K562 (cell line): ENCODE results near the gene TRIM44. TPM values are rescaled to one million over a fixed set of nuclear protein-coding genes. Genes with fewer than 3 reads are reported as not detected.

ENCODE experiments used
- NR1H2 ChIP-seq: sonication (generic); formaldehyde crosslinking; IDR thresholded peaks from 2 replicates; pipeline ENCODE4 v1.4.0; 2020; ENCODE audit warnings: mild to moderate bottlenecking, missing genetic modification reagents
- NR3C1 ChIP-seq: sonication (generic); formaldehyde crosslinking; IDR thresholded peaks from 2 replicates; pipeline ENCODE4 v1.8.1; 2022; ENCODE audit warnings: missing genetic modification reagents
- PPARD ChIP-seq: fragments of 250-450 bp; sonication (Bioruptor Pico); IDR thresholded peaks from 2 replicates; pipeline ENCODE4 v1.8.0; 2022; ENCODE audit warnings: inconsistent platforms, mild to moderate bottlenecking, moderate library complexity
- PTTG1 ChIP-seq: fragments of 450-650 bp; IDR thresholded peaks from 2 replicates; pipeline ENCODE4 v1.6.1; 2016; ENCODE audit warnings: low read depth, mild to moderate bottlenecking, missing genetic modification characterization, missing compliant biosample characterization
- TAF1 ChIP-seq: IDR thresholded peaks from 2 replicates; pipeline ENCODE4 v1.6.1; 2011; ENCODE audit warnings: mild to moderate bottlenecking, low read length, moderate library complexity; ENCODE audit not compliant: insufficient read depth, control insufficient read depth, severe bottlenecking; ENCODE audit errors: extremely low read depth
- ZNF12 ChIP-seq: sonication (generic); formaldehyde crosslinking; IDR thresholded peaks from 2 replicates; pipeline ENCODE4 v1.4.0; 2020; ENCODE audit warnings: mild to moderate bottlenecking, missing genetic modification reagents
- ZNF184 ChIP-seq: sonication (generic); formaldehyde crosslinking; IDR thresholded peaks from 2 replicates; pipeline ENCODE4 v1.5.0; 2020; ENCODE audit warnings: missing genetic modification reagents
- polyA plus RNA-seq, 8 experiments: library from polyadenylated mRNA; depleted of rRNA in 4 of 8; stranded (reverse) in 5 of 8; unstranded in 3 of 8; fragments of >200 nt; fragmentation: Nextera tagmentation in 2 of 8; fragmentation: Illumina TruSeq in 1 of 8; extraction: Ambion mirVana in 2 of 8; extraction: Trizol in 1 of 8; gene quantifications; 2 replicates each; pipeline versions ENCODE4 v1.2.1 to v1.2.3, GENCODE V29; 2011 to 2014; ENCODE audit warnings: inconsistent platforms in 1 of 8, missing spikeins in 1 of 8
- total RNA-seq, 7 experiments: library from RNA; depleted of rRNA in 6 of 7; stranded (reverse); fragments of >200 nt in 6 of 7; fragmentation: Illumina TruSeq in 2 of 7; extraction: Trizol in 2 of 7; gene quantifications; 2 replicates each; pipeline versions ENCODE4 v1.2.1 to v1.2.3, GENCODE V29; 2011 to 2021; ENCODE audit warnings: low replicate concordance in 1 of 7
- TF ChIP-seq, protein P1 (sequence below): fragments of 250-450 bp; sonication (Bioruptor Pico); IDR thresholded peaks from 2 replicates; pipeline ENCODE4 v1.4.0; 2020; ENCODE audit warnings: borderline replicate concordance
- TF ChIP-seq, protein P2 (sequence below): sonication (generic); formaldehyde crosslinking; IDR thresholded peaks from 2 replicates; pipeline ENCODE4 v1.8.0; 2022; ENCODE audit warnings: missing genetic modification reagents, mild to moderate bottlenecking, moderate library complexity, borderline replicate concordance
- TF ChIP-seq, protein P3 (sequence below): fragments of 250-450 bp; sonication (Bioruptor Pico); IDR thresholded peaks from 2 replicates; pipeline ENCODE4 v1.8.0; 2022; ENCODE audit warnings: moderate library complexity, mild to moderate bottlenecking, inconsistent platforms
- TF ChIP-seq, protein P4 (sequence below), 2 experiments: fragments of 250-450 bp in 1 of 2; fragments of 450-650 bp in 1 of 2; sonication (Bioruptor Pico) in 1 of 2; IDR thresholded peaks; 2 replicates each; pipeline versions ENCODE4 v1.6.1 to v1.8.0; 2016 to 2021; ENCODE audit warnings: mild to moderate bottlenecking in 2 of 2, moderate library complexity in 2 of 2, missing compliant biosample characterization in 1 of 2, missing genetic modification characterization in 1 of 2
- TF ChIP-seq, protein P5 (sequence below), 2 experiments: fragments of 450-650 bp; conservative IDR thresholded peaks; 2 replicates each; pipeline ENCODE4 v1.6.1; 2017; ENCODE audit warnings: mild to moderate bottlenecking in 2 of 2, moderate library complexity in 2 of 2

Gene TRIM44
- total and polyA plus RNA-seq, 9 of the 15 experiments (the other 6 are each of a cell fraction or from before 2014, with no cell fraction given) = 8.3 to 105 (median 37.2) TPM

DNA sequence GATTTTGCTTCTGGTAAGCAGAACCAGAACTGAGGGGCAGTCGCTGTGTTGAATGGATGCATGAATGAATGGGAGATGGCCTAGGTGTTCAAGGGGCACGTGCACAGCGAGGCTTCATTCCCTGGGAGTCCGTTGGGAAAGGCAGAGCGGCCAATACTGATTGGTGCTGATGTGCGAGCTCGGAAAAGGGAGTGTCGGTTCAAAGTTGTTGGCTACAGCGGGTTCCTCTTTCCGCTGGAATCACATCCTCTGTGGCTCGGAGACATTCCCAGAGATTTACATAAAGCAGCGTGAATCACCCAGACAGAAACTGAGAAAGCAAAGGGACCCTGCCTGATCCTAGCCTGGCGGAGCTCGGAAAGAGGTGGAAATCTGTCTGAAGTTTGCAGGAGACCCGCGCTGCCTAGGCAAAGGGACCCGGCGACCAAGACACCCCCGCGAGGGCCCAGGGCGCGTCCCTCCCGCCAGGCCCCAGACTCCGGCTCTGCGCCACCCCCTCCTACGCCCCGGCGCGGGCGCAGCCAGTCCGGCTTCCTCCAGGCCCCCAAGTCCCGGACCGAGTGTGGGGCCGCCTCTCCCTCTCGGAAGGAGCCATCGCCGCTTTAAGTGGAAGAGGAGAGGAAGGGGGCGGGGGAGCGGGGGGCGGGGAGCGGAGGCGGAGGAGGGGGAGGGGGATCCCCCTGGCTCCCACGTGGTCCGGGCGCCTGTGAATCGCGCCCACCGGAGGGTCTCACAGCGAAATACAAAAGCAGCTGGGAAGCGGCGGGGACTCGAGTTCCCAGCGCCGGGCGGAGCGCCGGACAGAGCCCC, 44.7 kb upstream of the TRIM44 start, which contains the start of gene FJX1 (continued):
- TF ChIP-seq ZNF184 (CRISPR knock-in tag) (no peak), NR1H2 (0 out of 2 replicates have a peak, but pooled peaks have one; percentile 43), PPARD (CRISPR knock-in tag) (no peak), PTTG1 (tag) (no peak), NR3C1 (CRISPR knock-in tag) (0 out of 2 replicates have a peak, but pooled peaks have one; percentile 49), TAF1 (no peak), ZNF12 (CRISPR knock-in tag) (peak; percentile 54; the same call in 1 of the 2 replicates)
- TF ChIP-seq, protein P1, sequence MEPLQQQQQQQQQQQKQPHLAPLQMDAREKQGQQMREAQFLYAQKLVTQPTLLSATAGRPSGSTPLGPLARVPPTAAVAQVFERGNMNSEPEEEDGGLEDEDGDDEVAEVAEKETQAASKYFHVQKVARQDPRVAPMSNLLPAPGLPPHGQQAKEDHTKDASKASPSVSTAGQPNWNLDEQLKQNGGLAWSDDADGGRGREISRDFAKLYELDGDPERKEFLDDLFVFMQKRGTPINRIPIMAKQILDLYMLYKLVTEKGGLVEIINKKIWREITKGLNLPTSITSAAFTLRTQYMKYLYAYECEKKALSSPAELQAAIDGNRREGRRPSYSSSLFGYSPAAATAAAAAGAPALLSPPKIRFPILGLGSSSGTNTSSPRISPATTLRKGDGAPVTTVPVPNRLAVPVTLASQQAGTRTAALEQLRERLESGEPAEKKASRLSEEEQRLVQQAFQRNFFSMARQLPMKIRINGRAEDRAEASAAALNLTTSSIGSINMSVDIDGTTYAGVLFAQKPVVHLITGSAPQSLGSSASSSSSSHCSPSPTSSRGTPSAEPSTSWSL (CRISPR knock-in tag) = no peak
- TF ChIP-seq, protein P2, sequence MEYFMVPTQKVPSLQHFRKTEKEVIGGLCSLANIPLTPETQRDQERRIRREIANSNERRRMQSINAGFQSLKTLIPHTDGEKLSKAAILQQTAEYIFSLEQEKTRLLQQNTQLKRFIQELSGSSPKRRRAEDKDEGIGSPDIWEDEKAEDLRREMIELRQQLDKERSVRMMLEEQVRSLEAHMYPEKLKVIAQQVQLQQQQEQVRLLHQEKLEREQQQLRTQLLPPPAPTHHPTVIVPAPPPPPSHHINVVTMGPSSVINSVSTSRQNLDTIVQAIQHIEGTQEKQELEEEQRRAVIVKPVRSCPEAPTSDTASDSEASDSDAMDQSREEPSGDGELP (CRISPR knock-in tag) = peak; percentile 27; the same call in 1 of the 2 replicates
- TF ChIP-seq, protein P3, sequence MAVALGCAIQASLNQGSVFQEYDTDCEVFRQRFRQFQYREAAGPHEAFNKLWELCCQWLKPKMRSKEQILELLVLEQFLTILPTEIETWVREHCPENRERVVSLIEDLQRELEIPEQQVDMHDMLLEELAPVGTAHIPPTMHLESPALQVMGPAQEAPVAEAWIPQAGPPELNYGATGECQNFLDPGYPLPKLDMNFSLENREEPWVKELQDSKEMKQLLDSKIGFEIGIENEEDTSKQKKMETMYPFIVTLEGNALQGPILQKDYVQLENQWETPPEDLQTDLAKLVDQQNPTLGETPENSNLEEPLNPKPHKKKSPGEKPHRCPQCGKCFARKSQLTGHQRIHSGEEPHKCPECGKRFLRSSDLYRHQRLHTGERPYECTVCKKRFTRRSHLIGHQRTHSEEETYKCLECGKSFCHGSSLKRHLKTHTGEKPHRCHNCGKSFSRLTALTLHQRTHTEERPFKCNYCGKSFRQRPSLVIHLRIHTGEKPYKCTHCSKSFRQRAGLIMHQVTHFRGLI (CRISPR knock-in tag) = no peak
- TF ChIP-seq, protein P4, sequence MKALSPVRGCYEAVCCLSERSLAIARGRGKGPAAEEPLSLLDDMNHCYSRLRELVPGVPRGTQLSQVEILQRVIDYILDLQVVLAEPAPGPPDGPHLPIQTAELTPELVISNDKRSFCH (CRISPR knock-in tag; IDR thresholded peaks at IDR 0.05) = no peak
- TF ChIP-seq, protein P4 (tag; IDR thresholded peaks at IDR 0.05) = no peak
- TF ChIP-seq, protein P5, sequence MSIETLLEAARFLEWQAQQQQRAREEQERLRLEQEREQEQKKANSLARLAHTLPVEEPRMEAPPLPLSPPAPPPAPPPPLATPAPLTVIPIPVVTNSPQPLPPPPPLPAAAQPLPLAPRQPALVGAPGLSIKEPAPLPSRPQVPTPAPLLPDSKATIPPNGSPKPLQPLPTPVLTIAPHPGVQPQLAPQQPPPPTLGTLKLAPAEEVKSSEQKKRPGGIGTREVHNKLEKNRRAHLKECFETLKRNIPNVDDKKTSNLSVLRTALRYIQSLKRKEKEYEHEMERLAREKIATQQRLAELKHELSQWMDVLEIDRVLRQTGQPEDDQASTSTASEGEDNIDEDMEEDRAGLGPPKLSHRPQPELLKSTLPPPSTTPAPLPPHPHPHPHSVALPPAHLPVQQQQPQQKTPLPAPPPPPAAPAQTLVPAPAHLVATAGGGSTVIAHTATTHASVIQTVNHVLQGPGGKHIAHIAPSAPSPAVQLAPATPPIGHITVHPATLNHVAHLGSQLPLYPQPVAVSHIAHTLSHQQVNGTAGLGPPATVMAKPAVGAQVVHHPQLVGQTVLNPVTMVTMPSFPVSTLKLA (conservative IDR thresholded peaks at IDR 0.05) = 0 out of 4 replicates have a peak, but pooled peaks of 1 of the 2 experiments have one; percentile 18
